A673 (cell line): ENCODE results near the gene OR10K1.

Experiments used
- CTCF ChIP-seq: fragments of 300-800, 200-600 bp; sonication (generic); conservative IDR thresholded peaks from 2 replicates; pipeline ENCODE4 v1.5.1; 2017; ENCODE audit warnings: low read depth, mild to moderate bottlenecking, antibody characterized with exemption, low read length, moderate library complexity, mixed read lengths
- EZH2 ChIP-seq: fragments of 200-600 bp; sonication (generic); IDR thresholded peaks from 2 replicates; pipeline ENCODE4 v1.6.1; 2017; ENCODE audit warnings: borderline replicate concordance, low read depth, mild to moderate bottlenecking, mixed read lengths, antibody characterized with exemption, low read length; ENCODE audit not compliant: poor library complexity, severe bottlenecking

GRCh38 chr1:158417586-158417985 is 44.0 kb upstream of the OR10K1 start:
- TF ChIP-seq CTCF = no peak
- TF ChIP-seq EZH2 = no peak
